GM19324 (cell line): ENCODE results near the gene DLG4.
"Not testable (repeated sequence)": the region's sequence is repeated elsewhere in the genome, so short reads cannot be mapped to it uniquely, and the experiment has no call there.

Experiments used
- ATAC-seq: cut with Tn5 transposase; IDR thresholded peaks from one replicate; pipeline ENCODE4 v1.9.1; 2021; ENCODE audit warnings: mild to moderate bottlenecking, moderate library complexity; ENCODE audit not compliant: unreplicated experiment, low FRiP score

DLG4 gene

GRCh38 chr17:7249830-7250229, 30.2 kb upstream of the DLG4 start:
- ATAC-seq = no peak

- no peak for ATAC-seq
These were observed 29.6 kb upstream of the DLG4 start for GRCh38 chr17:7249214-7249613.

GRCh38 chr17:7248796-7249195, 29.2 kb upstream of the DLG4 start:
- ATAC-seq = no peak

GRCh38 chr17:7246779-7247178, 27.1 kb upstream of the DLG4 start:
- no peak for ATAC-seq

GRCh38 chr17:7243838-7244237, 24.2 kb upstream of the DLG4 start:
- not testable (repeated sequence) for ATAC-seq

- no peak for ATAC-seq
These were observed 23.8 kb upstream of the DLG4 start for GRCh38 chr17:7243453-7243729.

GRCh38 chr17:7242717-7243452, 23.2 kb upstream of the DLG4 start:
- peak; percentile 46 for ATAC-seq

GRCh38 chr17:7241783-7242716, 22.4 kb upstream of the DLG4 start, which contains the start of gene GABARAP:
TSS of gene GABARAP (minus strand) at chr17:7242449. CDS start at chr17:7242330, 119 bp downstream.
- ATAC-seq = peak; percentile 33

- ATAC-seq = no peak
These were observed 21.6 kb upstream of the DLG4 start for GRCh38 chr17:7241090-7241733.

- no peak for ATAC-seq
These were observed 20.7 kb upstream of the DLG4 start for GRCh38 chr17:7240375-7240774.

- peak; percentile 66 for ATAC-seq
These were observed 19.7 kb upstream of the DLG4 start, which contains the start of gene PHF23 for GRCh38 chr17:7239091-7240027. TSS of gene PHF23 (minus strand) at chr17:7239457. CDS start at chr17:7239279, 178 bp downstream.

- no peak for ATAC-seq
These were observed 18.9 kb upstream of the DLG4 start for GRCh38 chr17:7238420-7239090.

GRCh38 chr17:7237761-7238419, 18.3 kb upstream of the DLG4 start:
- no peak for ATAC-seq

GRCh38 chr17:7237266-7237760, 17.7 kb upstream of the DLG4 start:
- no peak for ATAC-seq

GRCh38 chr17:7236808-7237207, 17.2 kb upstream of the DLG4 start:
- ATAC-seq = no peak

GRCh38 chr17:7235693-7236665, 16.3 kb upstream of the DLG4 start:
- no peak for ATAC-seq

GRCh38 chr17:7234083-7234951, 14.7 kb upstream of the DLG4 start, which contains the start of gene DVL2:
TSS of gene DVL2 (minus strand) at chr17:7234517. CDS start at chr17:7234262, 255 bp downstream.
- peak; percentile 70 for ATAC-seq
